ENCODE results near the gene SLC16A12. TPM values are rescaled to one million over a fixed set of nuclear protein-coding genes. Genes with fewer than 3 reads are reported as not detected.

The SLC16A12 gene
- total RNA-seq, 1 donor from 2014 or later, result not detected

- Mint-ChIP-seq H3K27ac (ENCODE audit: unreplicated experiment) (no peak overlapping the region), H3K36me3 (ENCODE audit: unreplicated experiment) (no peaks in the 10 kb centered on the region)
- DNase-seq, result no peak
Observed at GRCh38 chr10:89494575-89494974, 40.8 kb downstream of the SLC16A12 start.

GRCh38 chr10:89494068-89494467, 41.3 kb downstream of the SLC16A12 start:
- Mint-ChIP-seq H3K9me3 (ENCODE audit: unreplicated experiment) (no peaks in the 10 kb centered on the region), H3K4me3 (ENCODE audit: unreplicated experiment) (no peak overlapping the region), H3K27me3 (ENCODE audit: unreplicated experiment) (peaks cover 2% of the 10 kb centered on the region), H3K4me1 (ENCODE audit: low read depth, unreplicated experiment) (no peaks in the 10 kb centered on the region), H3K27ac (ENCODE audit: unreplicated experiment) (no peak overlapping the region), H3K36me3 (ENCODE audit: unreplicated experiment) (no peaks in the 10 kb centered on the region)
- TF ChIP-seq CTCF (IDR thresholded peaks at IDR 0.05; ENCODE audit: partially characterized antibody, unreplicated experiment), result no peak
- DNase-seq, result no peak

More at GRCh38 chr10:89494575-89494974, 40.8 kb downstream of the SLC16A12 start:
- H3K4me3 Mint-ChIP-seq (ENCODE audit: unreplicated experiment), result no peak overlapping the region
- no peaks in the 10 kb centered on the region for H3K27me3 Mint-ChIP-seq (ENCODE audit: unreplicated experiment)
- H3K9me3 Mint-ChIP-seq (ENCODE audit: unreplicated experiment), result no peaks in the 10 kb centered on the region
- TF ChIP-seq CTCF (IDR thresholded peaks at IDR 0.05; ENCODE audit: partially characterized antibody, unreplicated experiment), result no peak
- H3K4me1 Mint-ChIP-seq (ENCODE audit: low read depth, unreplicated experiment), result no peaks in the 10 kb centered on the region

DNA sequence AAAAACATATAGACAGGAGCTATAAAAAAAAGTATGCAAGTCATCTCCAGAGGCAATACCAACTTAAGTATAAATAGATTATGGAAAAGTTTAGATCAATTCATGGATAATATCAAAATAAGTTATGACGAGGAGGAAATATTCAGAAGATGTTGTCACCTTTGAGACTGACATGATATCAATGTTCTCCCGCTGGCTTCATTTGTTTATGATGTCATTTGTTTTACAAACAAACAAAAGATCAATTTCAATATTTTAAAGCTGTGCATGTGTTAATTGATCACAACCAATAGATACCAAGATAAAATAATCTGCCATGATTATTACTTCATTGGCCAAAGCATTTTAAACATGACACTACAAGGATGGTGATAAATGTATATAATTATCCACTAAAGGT, 43.5 kb downstream of the SLC16A12 start:
- Mint-ChIP-seq H3K4me3 (ENCODE audit: unreplicated experiment) (no peak overlapping the region), H3K36me3 (ENCODE audit: unreplicated experiment) (no peaks in the 10 kb centered on the region), H3K27ac (ENCODE audit: unreplicated experiment) (no peak overlapping the region), H3K27me3 (ENCODE audit: unreplicated experiment) (peaks cover 2% of the 10 kb centered on the region), H3K9me3 (ENCODE audit: unreplicated experiment) (no peaks in the 10 kb centered on the region), H3K4me1 (ENCODE audit: low read depth, unreplicated experiment) (no peaks in the 10 kb centered on the region)
- no peak for TF ChIP-seq CTCF (IDR thresholded peaks at IDR 0.05; ENCODE audit: partially characterized antibody, unreplicated experiment)
- no peak for DNase-seq

DNA sequence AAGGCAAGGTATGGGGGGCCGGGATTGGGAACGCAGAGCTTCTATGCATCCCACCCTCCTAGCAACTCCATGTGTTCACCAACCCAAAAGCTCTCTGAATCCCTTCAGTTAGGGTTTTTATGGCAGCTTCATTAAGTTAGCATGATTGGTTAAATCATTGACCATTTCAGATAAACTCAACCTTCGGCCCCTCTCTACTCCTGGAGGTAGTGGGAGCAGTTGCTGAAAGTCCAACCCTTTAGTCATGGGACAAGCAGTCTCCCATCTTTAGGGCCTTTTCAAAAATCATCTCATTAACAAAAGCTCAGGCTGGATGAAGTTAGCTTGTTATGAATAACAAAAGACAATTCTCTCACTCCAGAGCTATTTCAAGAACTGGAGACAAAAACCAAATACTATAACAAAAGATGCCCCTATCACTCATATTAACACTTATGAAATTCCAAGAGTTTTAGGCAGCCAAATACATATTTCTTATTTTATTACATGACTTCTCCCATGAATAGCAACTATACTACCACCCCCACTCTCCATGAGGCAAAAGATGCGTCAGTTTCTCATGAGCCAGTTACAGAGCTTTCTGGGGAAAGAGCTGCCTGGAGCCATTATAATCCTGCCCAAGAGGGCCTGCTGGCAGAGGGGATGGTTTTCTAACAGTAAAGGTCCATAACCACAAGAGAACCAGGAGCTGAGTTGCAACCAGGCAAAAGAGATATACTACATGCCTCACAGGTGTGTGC, 44.6 kb downstream of the SLC16A12 start:
- TF ChIP-seq CTCF (IDR thresholded peaks at IDR 0.05; ENCODE audit: partially characterized antibody, unreplicated experiment), result no peak
- Mint-ChIP-seq H3K9me3 (ENCODE audit: unreplicated experiment) (no peaks in the 10 kb centered on the region), H3K4me1 (ENCODE audit: low read depth, unreplicated experiment) (no peaks in the 10 kb centered on the region), H3K27me3 (ENCODE audit: unreplicated experiment) (peaks cover 2% of the 10 kb centered on the region), H3K27ac (ENCODE audit: unreplicated experiment) (no peak overlapping the region), H3K4me3 (ENCODE audit: unreplicated experiment) (no peak overlapping the region), H3K36me3 (ENCODE audit: unreplicated experiment) (no peaks in the 10 kb centered on the region)
- DNase-seq, result no peak

DNA sequence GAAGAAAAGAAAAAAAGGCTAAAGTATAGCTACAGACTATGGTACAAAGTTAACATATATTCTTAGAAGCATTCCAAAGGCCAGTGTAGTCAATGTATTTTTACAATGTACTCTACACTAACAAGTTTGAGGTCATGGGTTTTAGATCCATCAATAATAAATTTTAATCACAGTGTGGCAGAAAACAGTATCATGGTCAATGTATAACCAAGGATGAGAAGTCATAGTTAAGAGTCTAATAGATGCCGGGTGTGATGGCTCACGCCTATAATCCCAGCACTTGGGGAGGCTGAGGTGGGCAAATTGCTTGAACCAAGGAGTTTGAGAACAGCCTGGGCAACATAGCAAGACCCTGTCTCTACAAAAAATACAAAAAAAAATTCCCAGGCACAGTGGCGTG, 53.1 kb downstream of the SLC16A12 start:
- Mint-ChIP-seq H3K4me1 (ENCODE audit: low read depth, unreplicated experiment) (no peaks in the 10 kb centered on the region), H3K27me3 (ENCODE audit: unreplicated experiment) (no peaks in the 10 kb centered on the region), H3K36me3 (ENCODE audit: unreplicated experiment) (no peaks in the 10 kb centered on the region), H3K27ac (ENCODE audit: unreplicated experiment) (no peak overlapping the region), H3K4me3 (ENCODE audit: unreplicated experiment) (no peak overlapping the region), H3K9me3 (ENCODE audit: unreplicated experiment) (no peaks in the 10 kb centered on the region)
- TF ChIP-seq CTCF (IDR thresholded peaks at IDR 0.05; ENCODE audit: partially characterized antibody, unreplicated experiment), result no peak
- DNase-seq, result no peak

All from glutamatergic neuron (in vitro differentiated cells).